ENCODE results near the gene ZPR1.

GRCh38 chr11:116813170-116813569, 25.3 kb upstream of the ZPR1 start:
- TF ChIP-seq, protein P1, sequence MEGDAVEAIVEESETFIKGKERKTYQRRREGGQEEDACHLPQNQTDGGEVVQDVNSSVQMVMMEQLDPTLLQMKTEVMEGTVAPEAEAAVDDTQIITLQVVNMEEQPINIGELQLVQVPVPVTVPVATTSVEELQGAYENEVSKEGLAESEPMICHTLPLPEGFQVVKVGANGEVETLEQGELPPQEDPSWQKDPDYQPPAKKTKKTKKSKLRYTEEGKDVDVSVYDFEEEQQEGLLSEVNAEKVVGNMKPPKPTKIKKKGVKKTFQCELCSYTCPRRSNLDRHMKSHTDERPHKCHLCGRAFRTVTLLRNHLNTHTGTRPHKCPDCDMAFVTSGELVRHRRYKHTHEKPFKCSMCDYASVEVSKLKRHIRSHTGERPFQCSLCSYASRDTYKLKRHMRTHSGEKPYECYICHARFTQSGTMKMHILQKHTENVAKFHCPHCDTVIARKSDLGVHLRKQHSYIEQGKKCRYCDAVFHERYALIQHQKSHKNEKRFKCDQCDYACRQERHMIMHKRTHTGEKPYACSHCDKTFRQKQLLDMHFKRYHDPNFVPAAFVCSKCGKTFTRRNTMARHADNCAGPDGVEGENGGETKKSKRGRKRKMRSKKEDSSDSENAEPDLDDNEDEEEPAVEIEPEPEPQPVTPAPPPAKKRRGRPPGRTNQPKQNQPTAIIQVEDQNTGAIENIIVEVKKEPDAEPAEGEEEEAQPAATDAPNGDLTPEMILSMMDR (IDR thresholded peaks at IDR 0.05): no peak
- no peak for TF ChIP-seq POLR2A (IDR thresholded peaks at IDR 0.05)

Measured in thyroid gland (tissue), 4 donors.